NOMO-1 treated with dmso at 0.1 percent for 144 hours (cell line): ENCODE results near the gene ASH1L.
"Not testable (repeated sequence)": the region's sequence is repeated elsewhere in the genome, so short reads cannot be mapped to it uniquely, and the experiment has no call there.

Source experiments
- DNase-seq: peaks from one replicate; lab custom pipeline; 2025; ENCODE audit not compliant: unreplicated experiment; lab: John Stamatoyannopoulos, UW

ASH1L gene

GRCh38 chr1:155455588-155456195 lies 106.9 kb downstream of the ASH1L start:
- no peak for DNase-seq

- no peak for DNase-seq
Observed at GRCh38 chr1:155454096-155454495, 108.5 kb downstream of the ASH1L start.

DNA sequence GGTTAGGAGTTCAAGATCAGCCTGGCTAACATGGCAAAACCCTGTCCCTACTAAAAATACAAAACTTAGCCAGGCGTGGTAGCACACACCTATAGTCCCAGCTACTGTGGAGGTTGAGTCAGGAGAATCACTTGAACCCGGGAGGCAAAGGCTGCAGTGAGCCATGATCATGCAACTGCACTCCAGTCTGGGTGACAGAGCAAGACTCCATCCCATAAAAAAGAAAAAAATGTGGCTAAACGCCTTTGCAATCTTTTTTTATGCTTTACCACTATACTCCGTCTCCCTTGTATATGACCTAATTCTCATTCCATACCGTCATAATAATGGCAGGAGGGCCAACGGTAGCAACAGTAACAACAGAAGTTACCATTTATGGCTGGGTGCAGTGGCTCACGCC lies 109.5 kb downstream of the ASH1L start:
- DNase-seq = no peak

GRCh38 chr1:155451199-155451598 lies 111.4 kb downstream of the ASH1L start:
- DNase-seq = no peak

DNA sequence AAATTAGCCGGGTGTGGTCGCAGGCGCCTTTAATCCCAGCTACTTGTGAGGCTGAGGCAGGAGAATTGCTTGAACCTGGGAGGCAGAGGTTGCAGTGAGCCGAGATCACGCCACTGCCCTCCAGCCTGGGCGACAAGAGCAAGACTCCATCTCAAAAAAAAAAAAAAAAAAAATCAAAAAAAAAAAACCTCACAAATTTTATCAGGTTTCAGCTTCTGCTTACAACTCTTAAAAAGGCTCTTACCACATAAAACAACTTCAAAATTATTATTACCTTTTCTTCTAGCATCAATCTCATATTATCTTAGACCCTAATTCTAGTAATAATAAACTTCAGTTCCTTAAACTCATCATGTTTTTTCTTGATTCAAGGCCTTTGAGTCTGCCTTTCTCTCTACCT lies 120.2 kb downstream of the ASH1L start:
- DNase-seq = not testable (repeated sequence)

DNA sequence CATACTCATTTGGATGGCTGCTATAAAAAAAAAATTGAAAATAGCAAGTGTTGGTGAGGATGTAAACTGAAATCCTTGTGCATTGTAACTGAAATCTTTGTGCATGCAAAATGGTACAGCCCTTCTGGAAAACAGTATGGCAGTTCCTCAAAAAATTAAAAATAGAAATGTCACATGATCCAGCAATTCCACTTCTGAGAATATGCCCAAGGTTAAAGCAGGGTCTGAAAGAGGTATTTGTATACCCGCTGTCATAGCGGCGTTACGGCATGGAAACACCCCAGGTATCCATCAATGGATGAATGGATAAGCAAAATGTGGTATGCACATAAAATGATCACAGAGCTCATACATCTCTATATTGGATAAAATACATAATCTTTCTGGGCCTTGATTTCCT lies 125.2 kb downstream of the ASH1L start:
- no peak for DNase-seq

GRCh38 chr1:155433831-155434389 lies 128.7 kb downstream of the ASH1L start:
- not testable (repeated sequence) for DNase-seq

GRCh38 chr1:155433128-155433830 lies 129.3 kb downstream of the ASH1L start:
- not testable (repeated sequence) for DNase-seq

DNA sequence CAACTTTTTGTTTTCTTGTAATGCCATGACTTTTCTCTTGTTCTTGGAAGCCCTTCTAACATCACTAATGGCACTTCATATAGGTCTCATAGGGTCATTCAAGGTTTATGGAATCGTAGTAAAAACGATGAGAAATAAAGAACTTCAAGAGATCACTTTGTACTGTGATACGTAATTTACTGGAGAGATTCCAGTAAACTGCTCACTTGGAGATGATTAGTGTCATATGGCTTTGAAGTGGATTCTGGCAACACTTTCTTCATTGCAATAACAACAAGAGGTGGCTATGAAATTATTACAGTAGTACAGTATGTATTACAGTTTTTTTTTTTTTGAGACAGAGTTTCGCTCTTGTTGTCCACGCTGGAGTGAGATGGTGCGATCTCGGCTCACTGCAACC lies 138.5 kb downstream of the ASH1L start:
- DNase-seq = no peak

DNA sequence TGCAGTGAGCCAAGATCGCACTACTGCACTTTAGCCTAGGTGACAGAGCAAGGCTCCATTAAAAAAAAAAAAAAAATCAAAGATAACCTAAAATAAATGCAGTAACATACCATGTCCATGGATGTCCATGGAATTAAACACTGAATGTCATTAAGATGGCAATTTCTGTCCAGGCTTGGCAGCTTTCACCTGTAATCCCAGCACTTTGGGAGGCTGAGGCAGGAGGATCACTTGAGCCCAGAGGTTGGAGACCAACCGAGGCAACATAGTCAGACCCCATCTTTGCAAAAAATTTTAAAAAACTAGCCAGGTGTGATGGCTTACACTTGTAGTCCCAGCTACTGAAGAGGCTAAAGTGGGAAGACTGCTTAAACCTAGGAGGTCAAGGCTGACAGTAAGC lies 141.8 kb downstream of the ASH1L start:
- DNase-seq = no peak

DNA sequence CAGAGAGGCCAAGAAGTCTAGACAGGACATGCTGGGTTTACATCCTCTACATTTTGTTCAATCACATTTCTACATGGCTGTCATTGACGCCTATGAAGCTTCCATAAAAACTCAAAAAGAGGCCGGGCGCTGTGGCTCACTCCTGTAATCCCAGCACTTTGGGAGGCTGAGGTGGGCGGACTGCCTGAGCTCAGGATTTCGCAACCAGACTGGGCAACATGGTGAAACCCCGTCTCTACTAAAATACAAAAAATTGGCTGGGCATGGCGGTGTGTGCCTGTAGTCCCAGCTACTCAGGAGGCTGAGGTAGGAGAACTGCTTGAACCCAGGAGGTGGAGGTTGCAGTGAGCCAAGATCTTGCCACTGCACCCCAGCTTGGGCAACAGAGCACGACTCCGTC lies 150.8 kb downstream of the ASH1L start:
- DNase-seq = not testable (repeated sequence)

- DNase-seq = no peak
Observed at GRCh38 chr1:155410931-155411330, 151.7 kb downstream of the ASH1L start.

GRCh38 chr1:155396874-155397476 lies 165.6 kb downstream of the ASH1L start:
- no peak for DNase-seq

GRCh38 chr1:155392898-155393411 lies 169.6 kb downstream of the ASH1L start:
- no peak for DNase-seq

- DNase-seq = no peak
Observed at GRCh38 chr1:155389826-155390225, 172.8 kb downstream of the ASH1L start.

DNA sequence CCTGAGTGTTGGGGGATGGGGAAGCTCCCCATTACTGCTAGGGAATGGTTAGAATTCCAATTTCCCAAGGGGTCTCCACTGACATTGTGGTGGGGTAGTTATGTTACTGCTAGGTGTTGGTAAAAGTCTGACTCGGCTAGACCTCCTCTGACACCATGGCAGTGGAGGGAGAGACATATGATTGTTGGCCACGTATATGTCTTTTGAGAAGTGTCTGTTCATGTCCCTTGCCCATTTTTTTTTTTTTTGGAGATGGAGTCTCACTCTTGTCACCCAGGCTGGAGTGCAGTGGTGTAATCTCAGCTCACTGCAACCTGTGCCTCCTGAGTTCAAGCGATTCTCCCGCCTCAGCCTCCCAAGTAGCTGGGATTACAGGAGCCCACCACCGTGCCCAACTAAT lies 176.8 kb downstream of the ASH1L start:
- DNase-seq = not testable (repeated sequence)

DNA sequence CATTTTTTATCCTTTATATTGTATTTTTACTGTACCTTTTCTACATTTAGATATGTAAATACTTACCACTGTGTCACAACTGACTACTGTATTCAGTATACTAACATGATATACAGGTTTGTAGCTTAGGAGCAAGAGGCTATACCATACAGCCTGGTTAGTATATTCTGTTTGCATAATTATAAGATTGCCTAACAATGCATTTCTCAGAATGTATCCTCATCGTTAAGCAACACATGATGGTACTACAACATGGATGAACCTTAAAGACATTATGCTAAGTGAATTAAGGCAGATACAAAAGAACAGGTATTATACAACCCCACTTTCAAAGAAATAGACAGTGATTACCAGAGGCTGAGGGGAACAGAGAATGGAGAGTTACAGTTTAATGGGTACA lies 179.2 kb downstream of the ASH1L start:
- no peak for DNase-seq

- no peak for DNase-seq
Observed at GRCh38 chr1:155379631-155380090, 182.9 kb downstream of the ASH1L start.

DNA sequence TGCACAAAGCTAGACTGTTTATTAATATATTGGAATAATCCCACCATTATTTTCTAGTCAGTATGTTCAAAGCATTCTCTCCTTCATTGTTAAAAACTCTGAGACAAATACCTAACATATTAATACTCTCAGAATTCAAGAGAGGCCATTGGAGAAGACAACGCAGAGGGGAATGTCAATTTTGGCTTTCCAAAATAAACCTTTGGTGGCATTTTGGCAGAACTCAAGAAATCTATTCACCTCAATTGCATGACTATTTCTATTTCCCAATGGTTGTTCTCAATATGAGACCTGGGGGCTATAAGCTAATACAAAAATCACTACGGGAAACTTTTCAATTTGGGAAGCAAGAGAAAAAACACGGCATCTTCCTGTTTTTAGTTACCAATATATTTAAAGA lies 183.4 kb downstream of the ASH1L start:
- no peak for DNase-seq

- DNase-seq = no peak
Observed at GRCh38 chr1:155360051-155360450, 202.6 kb downstream of the ASH1L start.

- DNase-seq = no peak
Observed at GRCh38 chr1:155352631-155353030, 210.0 kb downstream of the ASH1L start.

DNA sequence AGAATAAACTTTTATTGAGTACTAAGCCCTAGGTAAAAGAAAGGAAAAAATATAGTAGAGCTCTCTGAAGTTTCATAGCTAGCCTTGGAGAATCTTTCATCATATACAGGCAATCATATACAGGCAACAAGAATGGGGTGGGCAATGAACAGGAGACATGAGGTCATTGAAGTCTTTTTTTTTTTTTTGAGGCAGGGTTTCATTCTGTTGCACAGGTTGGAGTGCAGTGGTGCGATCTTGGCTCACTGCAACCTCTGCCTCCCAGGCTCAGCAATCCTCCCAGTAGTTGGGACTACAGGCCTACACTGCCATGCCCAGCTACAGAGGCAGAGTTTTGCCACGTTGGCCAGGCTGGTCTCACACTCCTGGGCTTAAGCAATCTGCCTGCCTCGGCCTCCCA lies 219.8 kb downstream of the ASH1L start:
- DNase-seq = no peak
